GM21717 (cell line): ENCODE results near the gene GTF3C5.
A peak's percentile ranks its signal among the peaks of the same experiment; 100 is the strongest.
"Not testable (repeated sequence)": the region's sequence is repeated elsewhere in the genome, so short reads cannot be mapped to it uniquely, and the experiment has no call there.

ENCODE experiments used
- ATAC-seq: cut with Tn5 transposase; IDR thresholded peaks from one replicate; pipeline ENCODE4 v1.9.1; 2021; ENCODE audit warnings: mild to moderate bottlenecking, moderate library complexity; ENCODE audit not compliant: unreplicated experiment

The GTF3C5 gene

DNA sequence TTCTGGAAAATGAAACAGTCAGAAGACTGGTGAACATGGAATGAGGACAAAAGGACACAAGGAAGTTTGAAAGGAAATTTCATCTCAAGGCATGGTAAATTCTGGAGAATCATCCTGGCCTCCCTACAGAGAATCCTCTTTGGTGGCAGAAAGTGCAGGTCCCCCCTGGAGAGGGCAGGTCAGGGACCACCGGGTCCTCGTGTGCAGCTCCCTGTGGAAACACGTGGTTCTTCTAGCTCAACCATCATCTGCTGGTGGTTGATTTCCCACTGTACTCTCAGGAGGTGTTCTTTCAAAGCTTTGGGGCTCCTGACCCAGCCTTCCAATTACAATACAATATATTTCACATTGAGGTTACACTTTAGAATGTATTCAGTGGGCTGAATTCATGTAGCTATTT, 2.6 kb upstream of the GTF3C5 start:
- ATAC-seq = no peak

DNA sequence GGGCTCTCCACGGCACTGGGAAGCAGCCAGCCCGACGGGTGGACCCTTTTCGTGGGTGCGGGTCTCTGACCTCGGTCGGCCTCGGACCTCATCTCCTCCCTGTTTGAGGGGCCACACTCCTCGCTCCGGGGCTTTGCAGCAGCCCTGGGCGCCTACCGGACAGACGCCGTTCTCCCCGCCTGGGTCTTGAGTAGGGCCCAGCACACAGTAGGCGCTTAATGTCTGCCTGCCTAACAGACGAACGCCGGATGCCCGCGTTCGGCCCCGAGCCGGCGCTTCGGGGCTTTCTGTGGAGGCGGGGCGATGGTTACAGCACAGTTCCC, 842 bp upstream of the GTF3C5 start:
- ATAC-seq = peak; percentile 16

DNA sequence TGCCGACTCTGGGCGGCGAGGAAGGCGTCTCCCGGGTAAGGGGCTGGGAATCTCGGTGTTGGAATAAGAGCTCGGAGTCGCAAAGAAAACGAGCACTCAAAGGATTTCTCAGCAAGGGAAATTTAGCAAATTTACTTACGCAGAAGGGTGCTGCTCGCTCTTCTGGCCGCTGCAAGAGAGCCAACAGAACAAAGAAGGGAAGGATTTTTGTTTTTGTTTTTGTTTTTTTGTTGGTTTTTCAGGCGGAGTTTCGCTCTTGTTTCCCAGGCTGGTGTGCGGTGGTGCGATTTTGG, 279 bp downstream of the GTF3C5 start:
- ATAC-seq = no peak

DNA sequence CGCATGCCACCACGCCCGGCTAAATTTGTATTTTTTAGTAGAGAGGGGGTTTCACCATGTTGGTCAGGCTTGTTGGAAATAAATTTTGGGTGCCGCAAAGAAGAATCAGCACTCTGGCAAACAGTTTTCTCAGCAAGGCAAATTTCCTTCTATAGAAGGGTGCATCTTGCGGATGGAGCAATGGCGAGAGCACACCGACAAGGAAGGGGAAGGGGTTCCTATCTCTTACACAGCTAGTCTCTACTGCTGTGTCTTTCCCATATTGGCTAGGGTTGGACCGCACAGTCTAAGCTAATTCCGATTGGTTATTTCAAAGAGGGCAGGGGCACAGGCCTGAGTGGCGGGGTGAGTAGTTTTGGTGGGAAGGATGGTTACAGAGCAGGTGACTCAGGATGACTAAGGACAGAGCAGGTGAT, 707 bp downstream of the GTF3C5 start:
- no peak for ATAC-seq

DNA sequence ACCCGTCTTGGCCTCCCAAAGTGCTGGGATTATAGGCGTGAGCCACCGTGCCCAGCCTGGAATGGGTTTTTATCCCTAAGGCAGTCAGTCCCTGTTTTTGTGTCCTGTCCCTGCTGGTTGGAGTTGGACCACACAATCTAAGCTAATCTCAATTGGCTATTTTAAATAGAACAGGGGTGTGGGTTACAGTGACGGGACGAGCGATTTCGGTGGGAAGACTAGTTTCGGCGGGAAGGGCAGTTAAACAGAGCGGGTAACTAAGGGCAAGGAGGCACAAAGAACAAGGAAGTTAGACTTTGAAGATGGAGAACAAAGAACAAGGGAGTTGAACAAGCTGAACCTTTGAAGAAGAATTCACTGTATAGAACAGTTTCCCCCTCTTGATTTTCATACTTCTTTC, 1.4 kb downstream of the GTF3C5 start:
- no peak for ATAC-seq

DNA sequence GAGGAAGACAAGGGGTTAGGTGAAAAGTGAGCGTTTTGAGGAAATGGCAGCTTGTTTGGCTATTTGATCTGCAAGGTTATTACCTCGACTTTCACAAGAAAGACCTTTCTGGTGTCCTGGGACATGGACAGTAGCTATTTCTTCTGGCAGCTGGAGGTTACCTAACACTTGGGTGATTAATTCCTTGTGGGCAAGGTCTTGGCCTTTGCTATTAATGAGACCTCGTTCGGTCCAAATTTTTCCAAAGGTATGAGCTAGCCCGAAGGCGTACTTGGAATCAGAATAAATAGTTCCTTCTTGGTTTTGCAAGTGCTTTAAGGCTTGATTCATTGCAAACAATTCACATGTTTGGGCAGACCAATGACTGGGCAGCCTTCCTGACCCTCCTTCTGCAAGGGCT, 4.9 kb downstream of the GTF3C5 start:
- no peak for ATAC-seq

DNA sequence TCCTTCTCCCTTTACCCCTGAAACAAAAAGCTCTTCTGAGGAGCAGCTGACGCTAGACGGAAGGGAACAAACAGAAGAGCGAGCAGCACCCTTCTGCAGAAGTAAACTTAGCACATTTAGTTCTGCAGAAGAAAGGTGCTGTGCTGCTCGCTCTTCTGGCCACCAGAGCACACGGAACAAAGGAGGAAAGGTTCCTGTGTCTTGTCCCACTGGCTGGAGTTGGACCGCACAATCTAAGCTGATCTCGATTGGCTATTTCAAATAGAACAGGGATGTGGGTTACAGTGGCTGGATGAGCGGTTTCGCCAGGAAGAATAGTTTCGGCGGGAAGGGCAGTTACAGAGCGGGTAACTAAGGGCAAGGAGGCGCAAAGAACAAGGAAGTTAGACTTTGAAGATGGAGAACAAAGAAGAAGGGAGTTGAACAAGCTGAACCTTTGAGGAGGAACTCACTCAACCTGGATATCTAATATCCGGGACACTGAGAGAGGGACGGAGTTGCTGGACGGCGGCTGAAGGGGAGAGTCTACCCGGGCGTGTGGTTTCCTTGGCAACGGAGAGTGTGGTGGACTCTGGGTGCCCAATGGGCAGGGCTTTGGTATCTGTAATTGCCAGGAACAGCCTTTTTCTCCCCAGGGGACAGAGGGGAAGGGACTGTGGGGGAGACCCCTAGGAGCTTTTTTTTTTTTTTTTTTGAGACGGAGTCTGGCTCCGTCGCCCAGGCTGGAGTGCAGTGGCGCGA, 7.1 kb downstream of the GTF3C5 start:
- ATAC-seq = no peak

DNA sequence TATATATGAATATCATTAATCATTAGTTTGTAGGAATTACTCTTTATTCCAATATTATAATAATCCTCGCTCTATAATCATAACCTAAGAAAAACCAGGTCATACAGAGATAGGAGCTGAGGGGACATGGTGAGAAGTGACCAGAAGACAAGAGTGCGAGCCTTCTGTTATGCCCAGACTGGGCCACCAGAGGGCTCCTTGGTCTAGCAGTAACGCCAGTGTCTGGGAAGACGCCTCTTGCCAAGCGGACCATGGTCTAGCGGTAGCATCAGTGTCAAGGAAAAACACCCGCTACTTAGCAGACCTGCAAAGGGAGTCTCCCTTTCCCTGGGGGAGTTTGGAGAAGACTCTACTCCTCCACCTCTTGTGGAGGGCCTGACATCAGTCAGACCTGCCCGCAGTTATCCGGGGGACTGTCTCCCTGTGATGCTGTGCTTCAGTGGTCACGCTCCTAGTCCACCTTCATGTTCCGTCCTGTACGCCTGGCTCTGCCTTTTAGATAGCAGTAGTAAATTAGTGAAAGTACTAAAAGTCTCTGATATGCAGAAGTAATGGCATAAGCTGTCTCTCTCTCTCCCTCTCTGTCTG, 10.2 kb downstream of the GTF3C5 start:
- not testable (repeated sequence) for ATAC-seq

DNA sequence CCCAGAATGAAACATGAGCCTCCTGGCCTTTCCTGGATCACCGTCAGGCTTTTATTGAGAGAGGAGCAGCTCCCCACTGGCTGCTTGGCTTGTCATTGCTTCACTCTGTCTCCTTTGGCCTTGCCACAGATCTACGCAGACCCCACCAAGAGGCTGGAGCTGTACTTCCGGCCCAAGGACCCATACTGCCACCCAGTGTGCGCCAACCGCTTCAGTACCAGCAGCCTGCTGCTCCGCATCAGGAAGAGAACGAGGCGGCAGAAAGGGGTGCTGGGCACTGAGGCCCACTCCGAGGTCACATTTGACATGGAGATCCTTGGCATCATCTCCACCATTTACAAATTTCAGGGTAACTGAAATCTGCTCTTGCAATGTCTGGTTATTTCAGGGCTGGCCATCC, 11.2 kb downstream of the GTF3C5 start:
- no peak for ATAC-seq

DNA sequence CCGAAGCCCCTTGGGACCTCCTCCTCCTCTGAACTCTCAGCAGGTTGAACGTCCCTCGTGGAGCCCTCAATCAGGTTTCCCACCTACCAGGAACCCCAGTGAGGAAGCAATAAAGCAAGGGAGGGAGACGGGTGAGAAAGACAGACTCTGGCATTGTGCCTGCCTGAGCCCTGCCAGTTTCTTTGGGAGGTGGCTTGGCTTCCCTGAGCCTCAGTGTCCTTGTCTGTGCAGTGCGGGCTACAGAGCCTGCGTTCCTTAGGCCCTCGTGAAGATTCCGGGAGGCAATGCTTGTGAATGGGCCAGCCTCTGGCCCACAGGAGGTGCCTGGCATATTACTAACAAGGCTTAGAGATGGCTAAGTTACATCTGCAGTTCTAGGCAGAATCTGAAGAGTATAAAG, 11.9 kb downstream of the GTF3C5 start:
- no peak for ATAC-seq

DNA sequence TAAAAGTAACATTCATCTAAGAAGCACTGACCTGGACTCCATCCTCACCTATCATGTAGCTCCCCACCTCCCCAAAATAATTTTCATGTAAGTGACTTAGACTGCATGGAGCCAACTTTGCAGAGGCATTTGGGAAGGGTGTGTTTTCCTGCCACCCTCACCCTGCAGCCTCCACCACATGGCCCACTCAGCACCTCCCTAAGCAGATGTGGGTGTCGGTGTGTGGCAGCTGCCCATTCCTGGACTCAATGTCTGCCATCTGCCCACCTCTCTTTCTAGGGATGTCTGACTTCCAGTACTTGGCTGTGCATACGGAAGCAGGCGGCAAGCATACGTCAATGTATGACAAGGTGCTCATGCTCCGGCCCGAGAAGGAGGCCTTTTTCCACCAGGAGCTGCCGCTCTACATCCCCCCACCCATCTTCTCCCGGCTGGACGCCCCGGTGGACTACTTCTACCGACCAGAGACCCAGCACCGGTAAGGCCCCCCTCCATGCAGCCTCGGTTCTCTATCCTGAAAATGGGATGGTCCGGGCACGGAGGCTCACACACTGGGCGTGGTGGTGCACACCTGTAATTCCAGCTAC, 12.7 kb downstream of the GTF3C5 start:
- no peak for ATAC-seq

DNA sequence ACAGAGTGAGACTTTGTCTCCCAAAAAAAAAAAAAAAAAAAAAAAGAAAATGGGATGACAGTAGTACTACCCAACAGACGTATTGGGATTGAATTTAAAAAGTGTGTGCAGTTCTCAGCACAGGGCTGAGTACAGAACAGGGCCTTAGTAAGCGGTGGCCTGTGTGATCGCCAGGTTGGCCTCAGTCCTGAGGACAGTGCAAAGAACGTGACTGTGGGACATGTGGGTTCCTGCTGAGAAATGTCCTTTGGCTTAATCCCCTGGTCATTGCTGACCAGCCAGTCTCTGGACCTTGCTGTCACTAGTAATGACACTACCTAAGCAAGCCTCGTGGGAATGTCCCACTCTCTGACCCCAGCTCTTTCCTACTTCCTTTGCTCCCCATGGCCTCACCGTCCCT, 13.3 kb downstream of the GTF3C5 start:
- no peak for ATAC-seq

DNA sequence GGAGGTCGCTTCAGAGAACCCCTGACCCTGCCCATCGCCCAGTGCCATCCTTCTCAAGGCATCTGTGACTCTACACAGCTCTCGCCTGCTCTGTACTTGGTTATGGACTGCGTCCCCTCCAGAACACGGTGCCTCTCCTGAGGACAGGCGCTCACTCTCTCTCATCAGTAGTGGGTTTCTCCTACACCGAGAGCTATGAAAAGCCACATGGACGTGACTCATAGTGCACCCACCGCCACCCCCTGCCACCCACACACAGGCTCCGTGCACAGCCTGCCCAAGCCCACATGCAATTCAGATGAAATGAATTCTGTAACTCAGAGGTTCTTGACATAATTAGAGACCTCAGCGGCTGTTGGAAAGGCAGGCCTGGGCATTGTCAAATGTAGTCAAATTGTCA, 13.9 kb downstream of the GTF3C5 start:
- ATAC-seq = no peak

DNA sequence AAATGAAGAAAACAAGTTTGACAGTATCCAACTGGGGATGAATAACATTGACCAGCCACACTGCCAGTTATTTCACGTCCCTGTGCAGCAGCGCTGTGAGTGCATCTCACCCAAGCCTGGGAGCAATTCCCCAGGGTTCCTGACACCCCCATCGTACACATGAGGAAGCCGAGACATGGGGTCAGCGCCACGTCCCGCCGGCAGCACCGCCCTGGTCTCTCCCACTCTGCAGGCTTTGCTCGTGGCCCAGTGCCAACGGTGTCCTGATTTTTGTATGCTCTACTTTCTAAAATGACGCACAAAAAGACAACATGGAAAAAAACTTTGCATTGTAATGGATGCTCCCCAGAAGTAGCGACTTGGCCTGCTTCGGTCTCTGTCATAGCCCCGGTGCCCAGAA, 14.3 kb downstream of the GTF3C5 start:
- no peak for ATAC-seq

DNA sequence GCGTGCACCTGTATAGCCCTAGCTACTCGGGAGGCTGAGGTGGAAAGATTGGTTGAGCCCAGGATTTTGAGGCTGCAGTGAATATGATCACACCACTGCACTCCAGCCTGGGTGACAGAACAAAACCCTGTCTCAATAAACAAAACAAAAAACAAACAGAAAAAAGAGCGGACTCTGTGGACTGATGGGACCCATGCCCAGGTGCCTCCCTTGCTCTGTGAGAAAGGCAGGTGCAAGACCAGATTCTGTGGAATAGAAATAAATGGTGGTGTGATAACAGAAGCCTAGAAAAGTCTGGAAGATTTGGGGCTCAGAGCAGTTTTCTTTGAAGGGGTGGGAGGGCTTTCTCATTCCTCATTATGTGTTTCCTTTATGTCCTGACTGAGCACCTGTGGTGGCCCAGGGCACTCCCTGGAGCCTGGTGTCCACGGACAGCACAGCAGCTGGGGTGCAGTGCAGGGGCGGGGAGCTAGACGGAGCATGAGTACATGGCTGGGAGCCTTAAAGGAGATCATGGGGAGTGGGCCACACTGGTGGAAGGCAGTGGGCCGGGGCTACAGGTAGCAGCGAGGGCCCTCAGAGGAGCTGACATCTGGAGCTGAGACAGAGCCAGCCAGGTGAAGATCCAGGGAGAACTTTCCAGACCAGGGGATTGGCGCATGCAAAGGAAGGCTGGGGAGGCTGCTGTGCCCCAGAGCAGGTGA, 15.6 kb downstream of the GTF3C5 start:
- no peak for ATAC-seq

DNA sequence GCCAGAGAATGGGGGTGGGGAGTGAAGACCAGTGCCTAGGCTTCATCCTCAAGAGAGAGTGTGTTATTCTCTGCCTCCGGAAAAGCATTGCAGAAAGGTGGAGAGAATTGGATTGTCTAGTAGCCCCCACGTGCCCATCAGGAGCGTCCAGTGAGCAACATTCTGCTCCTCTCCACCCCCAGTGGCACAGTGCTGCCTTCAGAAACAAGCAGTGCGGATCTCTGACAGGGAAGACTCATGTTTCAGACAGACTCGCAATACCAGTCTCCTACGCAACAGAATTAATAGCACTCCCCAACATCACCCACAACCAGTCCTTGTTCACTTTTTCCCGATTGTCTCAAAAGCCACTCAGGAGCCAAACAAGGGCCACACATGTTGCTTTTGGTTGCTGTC, 16.1 kb downstream of the GTF3C5 start:
- no peak for ATAC-seq

DNA sequence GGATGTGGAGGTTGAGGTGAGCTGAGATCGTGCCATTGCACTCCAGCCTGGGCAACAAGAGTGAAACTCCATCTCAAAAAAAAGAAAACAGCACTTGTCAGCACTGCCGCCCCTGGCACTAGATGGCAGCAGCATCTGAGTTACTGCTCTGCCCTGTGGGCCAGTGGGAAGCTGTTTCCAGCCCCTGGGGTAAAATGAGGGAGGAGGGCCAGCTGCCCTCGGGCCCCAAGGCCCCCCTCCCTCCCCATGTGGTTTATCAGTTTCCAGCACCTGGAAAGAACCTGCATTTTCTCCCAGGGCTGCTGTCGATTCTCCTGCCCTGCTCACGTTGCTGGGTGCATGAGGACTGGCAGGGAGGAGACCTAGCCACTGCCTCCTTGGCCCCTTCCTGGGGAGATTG, 17.8 kb downstream of the GTF3C5 start:
- no peak for ATAC-seq

DNA sequence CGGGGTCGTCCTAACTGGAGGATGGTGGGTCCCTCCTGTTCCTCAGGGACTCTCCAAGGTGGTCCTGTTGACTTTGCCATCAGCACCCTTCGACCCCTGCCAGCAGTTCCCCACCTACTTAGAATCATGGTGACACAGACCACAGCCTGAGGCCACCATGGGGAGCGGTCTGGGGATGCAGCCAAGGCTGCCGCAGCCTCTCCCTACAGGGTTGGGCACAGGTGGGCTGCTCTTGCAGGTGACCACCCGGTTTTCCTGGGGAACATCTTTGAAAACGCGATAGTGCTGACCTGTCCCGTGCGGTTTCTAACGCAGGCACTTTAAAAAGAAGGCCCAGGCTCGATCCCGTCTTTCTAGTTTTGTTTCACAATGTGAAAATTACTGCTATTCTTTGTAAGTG, 18.2 kb downstream of the GTF3C5 start:
- no peak for ATAC-seq

DNA sequence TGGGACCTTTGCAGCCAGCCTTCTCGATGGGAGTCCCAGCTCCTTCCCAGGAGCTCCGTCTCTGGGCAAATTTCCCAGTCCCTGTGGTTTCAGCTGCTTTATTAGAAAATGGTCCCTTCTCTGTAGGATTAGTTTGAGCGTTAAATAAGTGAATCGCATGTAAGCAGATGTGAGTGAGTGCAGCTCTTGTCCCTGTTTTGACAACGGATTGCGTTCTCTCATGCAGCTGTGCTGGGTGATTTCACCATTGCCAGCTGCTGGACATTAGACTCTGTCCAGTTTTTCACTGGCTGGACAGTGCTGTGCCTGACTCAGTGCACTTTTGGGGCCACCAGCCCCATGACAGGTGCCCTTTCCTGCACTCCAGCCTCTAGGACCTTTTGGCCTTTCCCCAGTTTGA, 19.3 kb downstream of the GTF3C5 start:
- no peak for ATAC-seq

DNA sequence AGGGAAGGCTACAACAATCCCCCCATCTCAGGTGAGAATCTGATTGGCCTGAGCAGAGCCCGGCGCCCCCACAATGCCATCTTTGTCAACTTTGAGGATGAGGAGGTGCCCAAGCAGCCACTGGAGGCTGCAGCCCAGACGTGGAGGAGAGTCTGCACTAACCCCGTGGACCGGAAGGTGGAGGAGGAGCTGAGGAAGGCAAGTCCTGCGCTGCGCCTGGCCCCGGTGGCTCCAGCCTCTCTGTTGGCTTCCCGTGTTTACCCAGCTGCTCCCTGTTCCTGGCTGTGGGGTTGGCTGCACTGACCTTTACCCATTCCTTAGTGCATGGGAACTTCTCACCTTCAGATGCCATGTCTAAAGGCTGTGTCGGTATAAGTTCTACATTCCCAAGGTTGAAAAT, 20.0 kb downstream of the GTF3C5 start:
- no peak for ATAC-seq

DNA sequence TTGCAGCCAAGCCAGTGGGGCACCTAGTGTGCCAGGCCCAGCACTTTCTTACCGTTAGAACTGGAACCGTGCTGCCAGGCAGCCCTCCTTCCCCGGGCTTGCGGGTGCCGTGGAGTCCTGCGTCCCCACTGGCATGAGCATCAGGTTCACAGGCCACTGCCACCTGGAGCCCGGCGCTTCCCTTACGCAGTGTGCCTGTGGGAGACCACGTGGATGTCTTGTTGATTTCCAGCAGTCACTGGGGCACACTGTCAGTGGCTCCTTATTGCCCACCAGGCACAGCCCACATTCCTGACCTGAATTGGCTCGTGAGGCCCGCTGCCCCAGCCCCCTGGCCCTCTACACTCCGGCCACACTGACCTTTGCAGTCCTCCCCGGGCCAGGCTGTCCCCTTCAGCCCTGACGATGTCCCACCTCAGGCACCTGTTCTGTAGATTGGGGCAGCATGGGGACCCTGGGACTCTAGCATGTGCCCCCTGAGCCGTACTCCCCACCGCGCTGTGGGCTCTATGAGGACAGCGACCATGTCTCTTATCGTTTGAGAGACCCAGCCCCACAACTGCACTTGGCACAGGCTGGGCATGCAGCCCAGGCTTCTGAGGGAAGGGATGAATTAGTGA, 20.6 kb downstream of the GTF3C5 start:
- no peak for ATAC-seq

DNA sequence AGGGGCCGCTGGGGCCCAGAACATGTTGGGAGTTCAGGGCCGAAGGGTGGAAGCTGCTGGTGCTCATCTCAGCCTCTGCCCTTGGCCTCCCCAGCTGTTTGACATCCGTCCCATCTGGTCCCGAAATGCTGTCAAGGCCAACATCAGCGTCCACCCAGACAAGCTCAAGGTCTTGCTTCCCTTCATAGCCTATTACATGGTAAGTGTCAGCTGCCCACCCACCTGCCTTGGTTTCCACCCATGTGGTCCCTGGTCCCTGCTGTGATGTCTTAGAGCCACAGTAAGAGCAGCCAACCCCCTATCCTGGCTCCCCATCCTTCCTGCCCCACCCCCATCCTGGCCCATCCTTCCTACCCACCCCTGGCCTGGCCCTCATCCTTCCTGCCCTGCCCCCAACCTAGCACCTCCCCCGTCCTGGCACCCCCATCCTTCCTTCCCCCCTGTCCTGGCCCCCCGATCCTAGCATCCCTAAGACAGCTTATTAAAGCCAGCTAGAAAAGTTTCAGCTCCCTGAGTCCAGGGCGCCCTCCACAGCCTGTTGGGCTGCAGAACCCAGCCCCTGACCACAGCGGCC, 21.3 kb downstream of the GTF3C5 start:
- no peak for ATAC-seq
